SKM-1 treated with dmso at 0.1 percent for 144 hours (cell line): ENCODE results near the gene OR56B4.
"Not testable (repeated sequence)": the region's sequence is repeated elsewhere in the genome, so short reads cannot be mapped to it uniquely, and the experiment has no call there.

Source experiments
- DNase-seq: peaks from one replicate; lab custom pipeline; 2025; ENCODE audit not compliant: unreplicated experiment; lab: John Stamatoyannopoulos, UW

OR56B4 gene

GRCh38 chr11:6143737-6144136 is 36.3 kb downstream of the OR56B4 start:
- DNase-seq, result not testable (repeated sequence)

DNA sequence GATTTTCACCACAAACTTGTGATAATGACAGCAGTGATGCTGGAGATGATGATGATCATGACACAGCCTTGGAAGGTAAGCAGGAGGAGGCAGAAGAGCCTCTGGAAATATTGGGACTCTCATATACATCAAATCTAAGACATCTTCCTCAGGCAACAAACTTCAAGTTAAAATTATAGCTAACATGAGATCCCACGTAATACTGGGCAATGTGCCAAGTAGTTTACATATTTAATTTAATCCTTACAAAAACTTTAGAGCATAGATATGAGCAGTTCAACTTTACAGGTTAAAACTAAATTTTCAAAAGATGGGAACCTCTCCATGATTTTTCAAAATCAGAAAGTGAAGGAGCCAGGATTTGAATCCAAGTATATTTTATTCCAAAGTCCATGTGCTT is 43.6 kb downstream of the OR56B4 start:
- DNase-seq, result no peak

DNA sequence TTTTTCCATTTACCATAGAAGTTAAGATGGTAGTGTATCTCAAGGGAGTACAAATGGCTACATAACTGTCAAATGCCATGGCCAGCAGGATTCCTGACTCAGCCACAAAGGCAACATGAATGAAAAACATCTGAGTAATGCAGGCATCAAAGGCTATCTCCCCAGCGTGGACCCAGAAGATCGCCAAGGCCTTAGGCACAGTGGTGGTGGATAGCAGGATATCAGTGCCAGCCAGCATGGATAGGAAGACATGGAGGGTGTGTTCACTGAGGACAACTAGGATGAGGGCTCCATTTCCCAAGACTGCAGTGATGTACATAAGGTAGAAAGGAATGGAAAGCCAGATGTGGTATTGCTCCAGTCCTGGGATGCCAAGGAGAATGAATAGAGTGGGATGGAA is 44.6 kb downstream of the OR56B4 start:
- DNase-seq, result no peak

DNA sequence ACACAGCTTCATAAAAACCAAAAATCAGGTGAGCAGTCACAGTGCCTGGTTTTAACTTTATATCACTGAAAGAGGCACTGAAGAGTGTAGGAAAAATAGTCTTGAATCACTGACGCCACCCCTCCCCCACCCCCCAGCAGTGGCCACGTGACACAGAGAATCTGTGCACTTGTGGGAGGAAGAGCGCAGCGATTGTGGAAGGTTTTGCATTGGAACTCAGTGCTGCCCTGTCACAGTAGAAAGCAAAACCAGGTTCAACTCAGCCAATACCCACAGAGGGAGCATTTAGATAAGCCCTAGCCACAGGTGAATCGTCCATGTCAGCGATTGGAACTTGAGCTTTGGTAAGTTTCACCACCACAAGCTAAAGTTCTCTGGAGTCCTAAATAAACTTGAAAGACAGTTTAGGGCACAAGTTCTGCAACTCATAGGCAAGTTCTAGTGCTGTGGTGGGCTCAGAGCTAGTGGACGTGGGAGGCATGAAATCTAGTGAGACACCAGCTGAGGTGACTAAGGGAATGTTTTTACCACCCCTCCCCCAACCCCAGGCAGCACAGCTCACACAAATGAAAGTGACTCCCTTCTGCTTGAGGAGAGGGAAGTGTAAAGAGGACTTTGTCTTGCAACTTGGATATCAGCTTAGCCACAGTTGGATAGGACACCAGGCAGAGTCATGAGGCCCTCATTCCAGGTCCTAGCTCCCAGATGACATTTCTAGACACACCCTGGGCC is 49.3 kb downstream of the OR56B4 start:
- DNase-seq, result no peak
